ENCODE data around the gene ISG20L2. TPM values are rescaled to one million over a fixed set of nuclear protein-coding genes. Genes with fewer than 3 reads are reported as not detected.

The ISG20L2 gene
- total and polyA plus RNA-seq, 2 experiments from 2014 or later: 23.1 to 34.9 TPM

GRCh38 chr1:156760796-156761104 is 32.2 kb upstream of the ISG20L2 start:
- H3F3A ChIP-seq (replicated peaks; ENCODE audit: low read depth): no peaks in the 10 kb centered on the region; the same call in 1 of the 2 replicates
- no peak overlapping the region for H3K27ac ChIP-seq (ENCODE audit: low read depth)
- no peak overlapping the region for H3K4me2 ChIP-seq
- 0 out of 2 replicates have a peak, but pooled peaks cover 7% of the 10 kb centered on the region for H3K4me1 ChIP-seq (ENCODE audit: insufficient read depth)
- peaks cover 6% of the 10 kb centered on the region for H3K4me1 Mint-ChIP-seq
- H2AFZ ChIP-seq: no peak overlapping the region
- no peak overlapping the region for H3K4me3 Mint-ChIP-seq
- H3K36me3 ChIP-seq (ENCODE audit: insufficient read depth): no peaks in the 10 kb centered on the region
- no peak overlapping the region for H3K4me3 ChIP-seq
- no peak for ATAC-seq
- DNase-seq (ENCODE audit: low spot score): no peak
- no peaks in the 10 kb centered on the region for H4K20me1 ChIP-seq (replicated peaks; ENCODE audit: insufficient read depth)
- TF ChIP-seq NANOG (IDR thresholded peaks at IDR 0.05; ENCODE audit: borderline replicate concordance) (no peak), ZNF331 (CRISPR knock-in tag; IDR thresholded peaks at IDR 0.05; ENCODE audit: low read depth) (no peak), POLR2AphosphoS5 (IDR thresholded peaks at IDR 0.05; ENCODE audit: low read depth) (no peak), EZH2 (IDR thresholded peaks at IDR 0.05; ENCODE audit: low read depth, unreplicated experiment) (no peak), ZNF114 (CRISPR knock-in tag; IDR thresholded peaks at IDR 0.05) (no peak), JUNB (IDR thresholded peaks at IDR 0.05; ENCODE audit: unreplicated experiment) (no peak), STAT1 (IDR thresholded peaks at IDR 0.05; ENCODE audit: unreplicated experiment) (no peak), CTCF (conservative IDR thresholded peaks at IDR 0.05; ENCODE audit: low read depth in 2 of 2) (no peak), REST (IDR thresholded peaks at IDR 0.05; ENCODE audit: unreplicated experiment) (no peak)
- no peaks in the 10 kb centered on the region for H3K27me3 ChIP-seq (ENCODE audit: insufficient read depth)
- H3K9me2 ChIP-seq (ENCODE audit: insufficient read depth): no peaks in the 10 kb centered on the region
- H3K9me3 Mint-ChIP-seq: no peaks in the 10 kb centered on the region
- H3K27me3 Mint-ChIP-seq (ENCODE audit: insufficient read depth, low read depth, poor library complexity): peaks cover 12% of the 10 kb centered on the region
- H3K27ac Mint-ChIP-seq: no peak overlapping the region
- no peaks in the 10 kb centered on the region for H3K36me3 Mint-ChIP-seq (ENCODE audit: low read depth)
- no peaks in the 10 kb centered on the region for H3K79me2 ChIP-seq (replicated peaks; ENCODE audit: insufficient read depth)

GRCh38 chr1:156760092-156760795 is 31.7 kb upstream of the ISG20L2 start:
- Mint-ChIP-seq H3K9me3 (no peaks in the 10 kb centered on the region), H3K36me3 (ENCODE audit: low read depth) (no peaks in the 10 kb centered on the region), H3K27me3 (ENCODE audit: insufficient read depth, low read depth, poor library complexity) (peaks cover 12% of the 10 kb centered on the region), H3K4me3 (no peak overlapping the region), H3K27ac (no peak overlapping the region), H3K4me1 (peaks cover 6% of the 10 kb centered on the region)
- H4K20me1 ChIP-seq (replicated peaks; ENCODE audit: insufficient read depth): no peaks in the 10 kb centered on the region
- 0 out of 2 replicates have a peak, but pooled peaks cover 7% of the 10 kb centered on the region for H3K4me1 ChIP-seq (ENCODE audit: insufficient read depth)
- no peaks in the 10 kb centered on the region for H3F3A ChIP-seq (replicated peaks; ENCODE audit: low read depth)
- H3K9me2 ChIP-seq (ENCODE audit: insufficient read depth): no peaks in the 10 kb centered on the region
- H3K4me3 ChIP-seq: no peak overlapping the region
- DNase-seq (ENCODE audit: low spot score): no peak
- H3K36me3 ChIP-seq (ENCODE audit: insufficient read depth): no peaks in the 10 kb centered on the region
- no peak overlapping the region for H2AFZ ChIP-seq
- ATAC-seq: peak; percentile 50
- H3K79me2 ChIP-seq (replicated peaks; ENCODE audit: insufficient read depth): no peaks in the 10 kb centered on the region
- H3K27me3 ChIP-seq (ENCODE audit: insufficient read depth): no peaks in the 10 kb centered on the region
- H3K4me2 ChIP-seq: no peak overlapping the region
- peak overlapping the region; percentile 50; the same call in 1 of the 2 replicates for H3K27ac ChIP-seq (ENCODE audit: low read depth)
- TF ChIP-seq CTCF (conservative IDR thresholded peaks at IDR 0.05; ENCODE audit: low read depth in 2 of 2) (no peak), ZNF114 (CRISPR knock-in tag; IDR thresholded peaks at IDR 0.05) (no peak), ETS1 (IDR thresholded peaks at IDR 0.05) (no peak), JUNB (IDR thresholded peaks at IDR 0.05; ENCODE audit: unreplicated experiment) (no peak), CREB1 (CRISPR knock-in tag; IDR thresholded peaks at IDR 0.05; ENCODE audit: low read depth) (no peak), STAT1 (IDR thresholded peaks at IDR 0.05; ENCODE audit: unreplicated experiment) (no peak), POLR2AphosphoS5 (IDR thresholded peaks at IDR 0.05; ENCODE audit: low read depth) (no peak), ZNF331 (CRISPR knock-in tag; IDR thresholded peaks at IDR 0.05; ENCODE audit: low read depth) (no peak), EZH2phosphoT487 (IDR thresholded peaks at IDR 0.05; ENCODE audit: unreplicated experiment) (no peak)

All from GM23338 (cell line).